Ecto neural progenitor cell (in vitro differentiated cells): Measurements from ENCODE around the gene LRP5.
"Not testable (repeated sequence)": the region's sequence is repeated elsewhere in the genome, so short reads cannot be mapped to it uniquely, and the experiment has no call there.

Source experiments
- DNase-seq: peaks from one replicate; pipeline ENCODE4 v3.0.0-alpha.2; 2018; ENCODE audit warnings: low spot score

LRP5 gene

GRCh38 chr11:68392822-68393221 lies 80.4 kb downstream of the LRP5 start:
- no peak for DNase-seq

GRCh38 chr11:68396516-68396915 lies 84.1 kb downstream of the LRP5 start:
- DNase-seq, result no peak

- DNase-seq, result no peak
Measured at GRCh38 chr11:68397256-68397655, 84.9 kb downstream of the LRP5 start.

GRCh38 chr11:68398995-68399851 lies 86.8 kb downstream of the LRP5 start:
- no peak for DNase-seq

- DNase-seq, result no peak
Measured at GRCh38 chr11:68399916-68400315, 87.5 kb downstream of the LRP5 start.

- DNase-seq, result not testable (repeated sequence)
Measured at GRCh38 chr11:68400584-68400983, 88.2 kb downstream of the LRP5 start.

- no peak for DNase-seq
Measured at GRCh38 chr11:68401856-68402255, 89.5 kb downstream of the LRP5 start.

GRCh38 chr11:68402355-68403031 lies 90.1 kb downstream of the LRP5 start:
- no peak for DNase-seq

- DNase-seq, result no peak
Measured at GRCh38 chr11:68403424-68403823, 91.0 kb downstream of the LRP5 start.

GRCh38 chr11:68403831-68404230 lies 91.4 kb downstream of the LRP5 start:
- DNase-seq, result no peak

- no peak for DNase-seq
Measured at GRCh38 chr11:68406324-68407313, 94.2 kb downstream of the LRP5 start.

GRCh38 chr11:68408512-68408911 lies 96.1 kb downstream of the LRP5 start:
- DNase-seq, result no peak

GRCh38 chr11:68409748-68410344 lies 97.5 kb downstream of the LRP5 start:
- no peak for DNase-seq

- DNase-seq, result no peak
Measured at GRCh38 chr11:68411501-68411991, 99.2 kb downstream of the LRP5 start.

GRCh38 chr11:68412593-68413475 lies 100.4 kb downstream of the LRP5 start:
- no peak for DNase-seq

- DNase-seq, result no peak
Measured at GRCh38 chr11:68413591-68413999, 101.2 kb downstream of the LRP5 start.

- DNase-seq, result no peak
Measured at GRCh38 chr11:68414496-68415221, 102.3 kb downstream of the LRP5 start.

- DNase-seq, result no peak
Measured at GRCh38 chr11:68416070-68416578, 103.7 kb downstream of the LRP5 start.

- no peak for DNase-seq
Measured at GRCh38 chr11:68418648-68419047, 106.3 kb downstream of the LRP5 start.

- no peak for DNase-seq
Measured at GRCh38 chr11:68420171-68420570, 107.8 kb downstream of the LRP5 start.
